GM12878 (cell line): ENCODE results near the gene KIRREL3. TPM values are rescaled to one million over a fixed set of nuclear protein-coding genes. Genes with fewer than 3 reads are reported as not detected.
A peak's percentile ranks its signal among the peaks of the same experiment; 100 is the strongest.

ENCODE experiments used
- ATAC-seq: fragments of 200-7000 bp; cut with Tn5 transposase; 3 replicates; pipeline ENCODE4 v1.9.1; 2020; ENCODE audit warnings: mild to moderate bottlenecking, moderate library complexity
- BruUV-seq: library from RNA; stranded (reverse); fragments of 400-500 nt; replicated peaks from 2 replicates; lab custom pipeline; 2021; lab: Mats Ljungman, UMichigan
- CTCF ChIA-PET: fragments of 300-600 bp; sonication (Branson Sonifier 250); formaldehyde crosslinking; extraction: SDS; loops from one replicate; lab custom pipeline; 2021; ENCODE audit warnings: inconsistent platforms; lab: Yijun Ruan, JAX
- POLR2A ChIA-PET: fragments of 350-600 bp; formaldehyde crosslinking; extraction: SDS; loops from one replicate; lab custom pipeline; 2021; ENCODE audit warnings: inconsistent platforms; lab: Charles Lee
- RAD21 ChIA-PET: fragments of 300-600 bp; sonication (Branson Sonifier 250); formaldehyde crosslinking; loops from one replicate; lab custom pipeline; 2023; ENCODE audit warnings: antibody characterized with exemption; ENCODE audit not compliant: unreplicated experiment; lab: Charles Lee
- SMC1A ChIA-PET: fragments of 300-600 bp; sonication (Branson Sonifier 250); formaldehyde crosslinking; loops from one replicate; lab custom pipeline; 2023; ENCODE audit not compliant: unreplicated experiment, uncharacterized antibody; lab: Charles Lee
- DNase-seq: peaks from one replicate; pipeline ENCODE4 v3.0.0-alpha.2; 2011; ENCODE audit warnings: low read depth, low spot score
- FAIRE-seq: peaks from 3 replicates; lab custom pipeline; 2011; peaks lifted over from hg19 to GRCh38; lab: Jason Lieb, UNC
- H2AFZ ChIP-seq: 2 replicates; pipeline ENCODE4 v1.6.0; 2011; ENCODE audit warnings: low read depth, low read length, control low read depth; ENCODE audit not compliant: control insufficient read depth
- H3K27ac ChIP-seq: 2 replicates; pipeline ENCODE4 v1.5.1; 2011; ENCODE audit warnings: control low read depth; ENCODE audit not compliant: control insufficient read depth, insufficient read depth
- H3K27me3 ChIP-seq, 2 experiments: replicated peaks in 1 of 2; 2 replicates each; pipeline versions ENCODE4 v1.6.0 to v1.6.1; 2011; ENCODE audit warnings: low read length in 1 of 2; ENCODE audit not compliant: control insufficient read depth in 2 of 2, insufficient read depth in 2 of 2
- H3K36me3 ChIP-seq, 2 experiments: 2 replicates each; pipeline ENCODE4 v1.5.1; 2011; ENCODE audit warnings: low read length in 1 of 2; ENCODE audit not compliant: control insufficient read depth in 2 of 2, insufficient read depth in 2 of 2
- H3K4me1 ChIP-seq: 2 replicates; pipeline ENCODE4 v1.6.1; 2011; ENCODE audit warnings: mild to moderate bottlenecking, low read length, moderate library complexity, mixed read lengths; ENCODE audit not compliant: control insufficient read depth, insufficient read depth
- H3K4me2 ChIP-seq: 2 replicates; pipeline ENCODE4 v1.6.0; 2011; ENCODE audit warnings: control low read depth; ENCODE audit not compliant: control insufficient read depth, insufficient read depth
- H3K4me3 ChIP-seq: fragments of 200-600 bp; sonication (generic); 2 replicates; pipeline ENCODE4 v1.5.1; 2016
- H3K79me2 ChIP-seq: 2 replicates; pipeline ENCODE4 v1.6.0; 2011; ENCODE audit warnings: low read length; ENCODE audit not compliant: control insufficient read depth, insufficient read depth
- H3K9ac ChIP-seq: 2 replicates; pipeline ENCODE4 v1.8.0; 2011; ENCODE audit warnings: low read length, control low read depth, mixed read lengths; ENCODE audit not compliant: control insufficient read depth, insufficient read depth
- H3K9me3 ChIP-seq: replicated peaks from 3 replicates; pipeline ENCODE4 v1.5.1; 2011; ENCODE audit warnings: mild to moderate bottlenecking, low read length; ENCODE audit not compliant: control insufficient read depth, insufficient read depth
- H4K20me1 ChIP-seq: 2 replicates; pipeline ENCODE4 v1.6.0; 2011; ENCODE audit not compliant: control insufficient read depth, insufficient read depth
- NR2C1 ChIP-seq: fragments of 450-650 bp; IDR thresholded peaks from 2 replicates; pipeline ENCODE4 v1.6.1; 2017; ENCODE audit warnings: antibody characterized with exemption, mild to moderate bottlenecking, moderate library complexity
- WGBS: methylation state at CpG from one replicate; pipeline ENCODE4 v1.1.6; 2016; ENCODE audit warnings: low lambda C conversion rate; ENCODE audit not compliant: insufficient replicate concordance, insufficient coverage; ENCODE audit errors: missing lambda C conversion rate; 5-methylcytosine and 5-hydroxymethylcytosine counted together
- in situ Hi-C: fragments of 300-500 bp; cut with MboI; formaldehyde crosslinking; loops from 9 replicates; pipeline ENCODE4 v1.14.3; 2018; ENCODE audit warnings: mixed read lengths
- intact Hi-C: fragments of 100-400 bp; cut with micrococcal nuclease; formaldehyde crosslinking; loops from one replicate; pipeline ENCODE4 v1.14.2; 2022; ENCODE audit not compliant: unreplicated experiment
- polyA plus RNA-seq, 11 experiments: library from polyadenylated mRNA; depleted of rRNA in 4 of 11; unstranded in 6 of 11; stranded (reverse) in 5 of 11; fragments of >200 nt; fragmentation: Nextera tagmentation in 4 of 11; fragmentation: Illumina TruSeq in 1 of 11; extraction: Ambion mirVana in 4 of 11; extraction: Trizol in 1 of 11; gene quantifications; 1 replicate in 1 of 11; 2 replicates in 10 of 11; pipeline versions ENCODE4 v1.2.1 to v1.2.3, GENCODE V29; 2011 to 2016; ENCODE audit warnings: inconsistent platforms in 2 of 11, missing spikeins in 2 of 11, low read depth in 1 of 11
- total RNA-seq, 4 experiments: library from RNA; depleted of rRNA in 3 of 4; stranded (reverse); fragments of >200 nt in 3 of 4; fragmentation: Illumina TruSeq in 1 of 4; extraction: Trizol in 1 of 4; gene quantifications; 2 replicates each; pipeline versions ENCODE4 v1.2.1 to v1.2.3, GENCODE V29; 2013 to 2021
- TF ChIP-seq, protein P1 (sequence below): fragments of 450-650 bp; formaldehyde crosslinking; IDR thresholded peaks from 2 replicates; pipeline ENCODE4 v1.4.0; 2022; ENCODE audit warnings: mild to moderate bottlenecking, moderate library complexity
- TF ChIP-seq, protein P2 (sequence below): IDR thresholded peaks from 2 replicates; pipeline ENCODE4 v1.6.1; 2012; ENCODE audit warnings: low read depth, low read length, improper control_type of control experiment

KIRREL3 gene
- total and polyA plus RNA-seq, 10 of the 15 experiments (the other 5 are each of a cell fraction or from before 2014, with no cell fraction given), result under 0.01 TPM; not detected in 9

DNA sequence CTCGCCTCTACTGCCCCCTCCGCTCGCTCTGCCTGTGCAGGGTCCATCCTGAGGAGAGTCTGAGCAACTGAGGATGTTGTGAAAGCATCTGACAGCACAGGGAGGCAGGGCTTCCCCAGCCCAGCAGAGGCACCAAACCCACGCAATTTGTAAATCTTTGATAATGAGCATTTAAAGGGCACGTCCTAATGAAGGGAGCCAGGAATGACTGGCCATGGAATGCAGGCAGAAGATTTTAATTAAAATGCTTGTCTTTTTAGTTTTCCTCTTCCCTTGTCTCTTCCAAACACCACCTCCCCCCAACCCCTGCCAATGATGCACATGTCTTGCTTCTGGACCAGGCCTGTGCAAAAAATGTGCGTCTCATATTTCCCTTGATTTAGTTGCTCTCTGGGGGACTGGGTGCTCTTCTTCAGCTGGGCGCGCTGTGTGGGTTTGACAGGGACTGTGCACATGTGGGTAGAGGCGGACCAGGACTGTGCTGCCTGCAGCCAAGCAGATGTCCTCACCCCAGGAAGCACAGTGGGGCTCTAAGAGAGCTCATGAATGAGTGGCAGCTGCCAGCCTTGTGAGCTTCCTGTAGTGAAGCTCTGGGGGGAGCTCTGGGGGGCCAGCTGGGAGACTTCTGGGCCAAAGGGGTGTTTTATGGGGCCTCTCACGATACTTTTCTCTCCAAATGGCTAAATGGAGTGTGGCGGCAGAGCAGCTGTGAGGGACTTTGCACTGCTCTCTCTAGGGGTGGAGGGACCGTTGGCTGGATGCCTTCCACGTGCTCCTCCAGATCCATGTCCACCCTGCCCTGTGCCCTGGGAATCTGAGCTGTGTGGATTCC is 371.6 kb downstream of the KIRREL3 start:
- Histone ChIP-seq H2AFZ (no peak overlapping the region), H3K4me2 (no peak overlapping the region), H3K79me2 (no peaks in the 10 kb centered on the region), H3K4me1 (no peaks in the 10 kb centered on the region), H3K27me3 (no peaks in the 10 kb centered on the region; a peak in 2 of 4 replicates), H4K20me1 (no peaks in the 10 kb centered on the region), H3K27ac (no peak overlapping the region), H3K4me3 (no peak overlapping the region), H3K36me3 (no peaks in the 10 kb centered on the region), H3K9ac (no peak overlapping the region), H3K9me3 (no peaks in the 10 kb centered on the region)
- TF ChIP-seq, protein P1, sequence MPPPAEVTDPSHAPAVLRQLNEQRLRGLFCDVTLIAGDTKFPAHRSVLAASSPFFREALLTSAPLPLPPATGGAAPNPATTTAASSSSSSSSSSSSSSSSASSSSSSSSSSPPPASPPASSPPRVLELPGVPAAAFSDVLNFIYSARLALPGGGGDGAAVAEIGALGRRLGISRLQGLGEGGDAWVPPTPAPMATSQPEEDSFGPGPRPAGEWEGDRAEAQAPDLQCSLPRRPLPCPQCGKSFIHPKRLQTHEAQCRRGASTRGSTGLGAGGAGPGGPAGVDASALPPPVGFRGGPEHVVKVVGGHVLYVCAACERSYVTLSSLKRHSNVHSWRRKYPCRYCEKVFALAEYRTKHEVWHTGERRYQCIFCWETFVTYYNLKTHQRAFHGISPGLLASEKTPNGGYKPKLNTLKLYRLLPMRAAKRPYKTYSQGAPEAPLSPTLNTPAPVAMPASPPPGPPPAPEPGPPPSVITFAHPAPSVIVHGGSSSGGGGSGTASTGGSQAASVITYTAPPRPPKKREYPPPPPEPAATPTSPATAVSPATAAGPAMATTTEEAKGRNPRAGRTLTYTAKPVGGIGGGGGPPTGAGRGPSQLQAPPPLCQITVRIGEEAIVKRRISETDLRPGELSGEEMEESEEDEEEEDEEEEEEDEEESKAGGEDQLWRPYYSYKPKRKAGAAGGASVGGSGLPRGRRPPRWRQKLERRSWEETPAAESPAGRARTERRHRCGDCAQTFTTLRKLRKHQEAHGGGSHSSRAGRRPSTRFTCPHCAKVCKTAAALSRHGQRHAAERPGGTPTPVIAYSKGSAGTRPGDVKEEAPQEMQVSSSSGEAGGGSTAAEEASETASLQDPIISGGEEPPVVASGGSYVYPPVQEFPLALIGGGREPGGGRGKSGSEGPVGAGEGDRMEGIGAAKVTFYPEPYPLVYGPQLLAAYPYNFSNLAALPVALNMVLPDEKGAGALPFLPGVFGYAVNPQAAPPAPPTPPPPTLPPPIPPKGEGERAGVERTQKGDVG (CRISPR knock-in tag), result no peak
- TF ChIP-seq, protein P2, sequence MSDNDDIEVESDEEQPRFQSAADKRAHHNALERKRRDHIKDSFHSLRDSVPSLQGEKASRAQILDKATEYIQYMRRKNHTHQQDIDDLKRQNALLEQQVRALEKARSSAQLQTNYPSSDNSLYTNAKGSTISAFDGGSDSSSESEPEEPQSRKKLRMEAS, result no peak
- no peak for TF ChIP-seq NR2C1
- CTCF ChIA-PET, result interaction anchor here (1.7 kb wide), 1 partner anchor 11 kb away, joined by 4 read pairs; no protein-coding TSS in a partner anchor
- WGBS, result 30% methylated on average over 13 of the region's 13 CpGs
- RAD21 ChIA-PET, result no interaction called here
- in situ Hi-C loops, result no loop called here
- SMC1A ChIA-PET, result no interaction called here
- intact Hi-C loops, result no loop called here
- DNase-seq (no peak), FAIRE-seq (no peak), ATAC-seq (peak; percentile 42; the same call in 1 of the 3 replicates)
- POLR2A ChIA-PET, result no interaction called here
- BruUV-seq, result no TSS peak
